EL (cell line): Measurements from ENCODE around the gene CSGALNACT2.
"Not testable (repeated sequence)": the region's sequence is repeated elsewhere in the genome, so short reads cannot be mapped to it uniquely, and the experiment has no call there.

Source experiments
- DNase-seq: peaks from one replicate; pipeline ENCODE4 v3.0.0-alpha.2; 2016

CSGALNACT2 gene

DNA sequence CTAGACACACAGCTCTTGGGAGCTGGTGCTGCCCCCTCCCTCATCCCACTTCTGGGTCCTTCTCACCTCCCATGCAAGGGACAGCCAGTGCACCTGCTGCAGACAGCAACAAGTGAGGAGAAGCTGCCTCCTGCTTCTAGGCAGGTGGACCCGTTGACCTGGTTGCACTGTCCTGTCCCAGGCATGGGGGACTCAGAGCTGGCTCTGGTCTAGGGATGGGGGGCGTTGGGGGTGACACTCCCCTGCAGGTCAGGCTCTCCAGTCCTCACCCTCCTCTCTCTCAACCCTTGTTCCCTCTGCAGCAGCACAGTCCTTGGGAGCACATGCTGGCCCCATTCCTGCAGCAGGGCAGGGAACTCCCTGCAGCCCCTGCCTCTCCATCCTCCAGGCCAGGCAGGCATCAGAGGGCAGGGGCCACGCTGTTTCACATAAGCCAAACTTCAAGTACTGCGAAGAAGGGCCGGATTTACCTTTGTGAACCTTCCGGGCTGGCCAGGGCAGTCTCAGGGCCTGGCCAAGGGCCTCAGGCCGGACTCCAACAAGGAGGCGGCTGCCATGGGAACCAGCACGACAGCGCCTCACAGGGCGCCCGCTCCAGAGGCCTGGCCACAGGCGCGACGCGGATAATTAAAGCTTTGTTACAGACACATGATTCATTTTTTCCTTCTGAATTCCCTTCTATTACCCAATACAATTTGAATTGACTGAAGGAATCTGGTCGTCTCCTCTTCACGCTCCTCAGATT is 80.1 kb downstream of the CSGALNACT2 start:
- no peak for DNase-seq

DNA sequence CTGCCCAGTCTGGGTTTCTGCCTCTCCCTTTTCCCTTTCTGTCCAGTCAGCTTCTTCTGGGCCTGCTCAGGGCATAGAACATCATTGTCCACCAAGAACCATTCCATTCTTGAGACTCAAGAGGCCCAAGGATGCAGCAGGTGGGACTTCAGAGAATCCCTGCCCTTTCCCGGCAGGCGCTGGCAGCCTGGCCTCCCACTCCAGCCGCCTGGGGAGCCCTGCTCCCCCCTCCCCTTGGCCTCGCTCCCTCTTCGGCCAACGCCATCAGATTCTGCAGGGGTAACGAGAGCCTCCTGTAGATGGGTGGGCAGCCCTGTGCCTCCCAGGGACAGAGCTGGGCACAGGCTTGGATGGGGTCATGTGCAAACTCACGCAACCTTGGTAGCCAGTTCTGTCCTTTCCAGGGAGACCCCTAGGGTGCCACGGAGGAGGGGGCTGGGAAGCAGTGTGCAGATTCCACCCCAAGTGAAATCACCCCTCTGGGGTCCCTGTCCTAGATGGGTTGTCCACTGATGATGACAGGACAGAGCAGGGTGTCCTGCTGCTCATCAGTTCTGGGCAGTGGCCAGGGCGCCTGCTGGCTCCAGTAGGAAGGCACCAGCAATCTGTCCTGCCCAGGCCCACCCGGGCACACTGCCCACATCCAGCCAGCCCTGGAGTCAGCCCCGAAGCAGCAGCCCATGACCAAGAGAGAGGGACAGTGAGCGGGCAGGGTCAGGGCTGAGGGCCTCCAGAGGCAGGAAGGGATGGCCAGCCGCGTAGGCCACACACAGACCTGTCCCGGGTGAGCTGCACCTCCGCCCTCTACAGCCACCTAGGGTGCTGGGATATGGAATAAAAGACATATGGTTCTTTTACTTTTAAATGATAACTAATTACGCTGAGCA is 80.9 kb downstream of the CSGALNACT2 start:
- no peak for DNase-seq

DNA sequence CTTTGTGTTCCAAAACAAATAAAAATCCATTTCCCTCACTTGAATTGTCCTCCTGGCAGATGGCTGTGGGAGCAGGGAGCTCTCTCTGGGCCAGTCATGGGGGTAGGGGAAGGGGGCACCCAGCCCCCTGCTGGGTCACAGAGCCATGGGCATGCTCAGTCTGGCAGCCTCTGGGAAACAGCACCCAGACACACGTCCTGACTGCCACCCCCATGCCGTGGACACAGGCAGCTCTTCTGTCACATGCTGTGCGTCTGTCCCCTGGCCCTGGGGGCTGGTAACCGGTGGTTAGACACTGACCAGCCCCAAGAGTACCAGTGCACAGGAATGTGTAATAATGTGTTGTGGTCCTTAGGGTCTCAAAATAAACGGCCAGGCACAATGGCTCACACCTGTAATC is 81.6 kb downstream of the CSGALNACT2 start:
- DNase-seq, result no peak

DNA sequence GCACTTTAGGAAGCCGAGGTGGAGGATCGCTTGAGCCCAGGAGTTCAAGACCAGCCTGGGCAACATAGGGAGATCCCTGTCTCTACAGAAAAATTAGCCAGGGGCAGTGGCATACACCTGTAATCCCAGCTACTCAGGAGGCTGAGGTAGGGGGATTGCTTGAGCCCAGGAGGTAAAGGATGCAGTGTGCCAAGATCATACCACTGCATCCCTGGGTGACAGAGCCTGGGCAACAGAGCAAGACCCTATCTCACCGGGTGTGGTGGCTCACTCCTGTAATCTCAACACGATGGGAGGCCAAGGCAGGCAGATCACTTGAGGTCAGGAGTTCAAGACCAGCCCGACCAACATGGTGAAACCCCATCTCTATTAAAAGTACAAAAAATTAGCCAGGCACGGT is 82.0 kb downstream of the CSGALNACT2 start:
- not testable (repeated sequence) for DNase-seq

DNA sequence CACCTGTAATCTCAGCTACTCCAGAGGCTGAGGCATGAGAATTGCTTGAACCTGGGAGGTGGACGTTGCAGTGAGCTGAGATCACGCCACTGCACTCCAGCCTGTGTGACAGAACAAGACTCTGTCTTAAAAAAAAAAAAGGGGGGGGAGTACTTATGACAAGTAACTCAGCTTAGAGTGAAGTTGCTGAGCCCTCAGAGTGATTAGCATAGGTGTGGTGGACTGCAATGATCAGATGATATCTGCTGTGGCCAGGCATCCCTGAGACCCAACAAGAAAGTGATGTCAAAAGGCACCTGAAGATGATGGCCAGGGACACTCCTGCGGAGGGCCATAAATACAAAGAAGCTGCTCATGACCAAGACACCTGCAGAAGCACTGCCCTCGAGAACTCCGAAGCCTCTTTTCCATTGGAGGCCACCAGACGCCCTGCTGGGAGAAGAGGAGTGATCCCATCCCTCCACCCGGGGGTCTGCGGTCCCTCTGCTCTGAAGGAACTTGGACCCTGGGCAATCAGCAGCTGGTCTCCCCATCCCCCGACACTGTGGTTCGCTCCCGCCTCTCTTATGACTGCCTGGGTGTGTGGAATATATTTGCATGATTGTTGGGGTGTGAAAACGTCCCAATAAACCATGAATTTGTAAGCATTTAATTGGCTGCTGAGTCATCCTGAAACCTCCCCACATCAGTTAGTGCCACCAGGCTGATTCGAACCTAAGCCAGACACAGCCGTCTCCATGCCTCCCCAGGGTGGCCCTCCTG is 82.6 kb downstream of the CSGALNACT2 start:
- no peak for DNase-seq

DNA sequence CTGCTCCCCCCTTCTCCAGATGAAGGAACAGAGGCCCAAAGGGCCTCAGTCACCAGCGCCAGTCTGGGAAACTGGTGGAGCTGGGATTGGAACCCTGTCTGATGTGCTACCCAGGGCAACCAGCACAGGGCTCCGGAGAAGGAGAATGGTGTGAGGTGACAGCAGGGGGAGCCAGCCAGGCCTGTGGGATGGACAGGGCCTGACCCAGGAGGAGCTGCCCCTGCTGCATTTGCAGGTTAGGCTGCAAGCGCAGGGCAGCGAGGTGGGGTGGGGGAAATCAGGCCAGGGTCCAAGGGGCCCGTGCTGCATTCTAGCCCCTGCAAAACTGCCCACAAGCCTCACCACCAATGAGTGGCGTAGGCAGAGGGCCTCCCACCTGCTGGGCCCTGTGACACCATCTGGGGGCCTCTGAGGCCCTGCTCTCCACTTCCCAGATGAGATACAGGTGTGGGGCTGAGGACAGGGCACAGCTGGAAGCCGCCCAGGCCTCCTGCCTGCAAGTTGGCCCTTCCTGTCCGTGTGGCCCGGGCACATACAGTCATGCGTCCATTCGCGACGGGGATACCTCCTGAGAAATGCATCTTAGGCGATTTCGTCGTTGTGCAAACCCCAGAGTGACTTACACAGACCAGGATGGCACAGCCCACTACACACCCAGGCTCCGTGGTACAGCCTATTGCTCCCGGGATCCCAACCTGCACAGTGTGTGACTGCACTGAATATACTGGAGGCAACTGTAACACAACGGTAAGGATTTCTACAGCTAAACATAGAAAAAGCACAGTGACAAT is 83.4 kb downstream of the CSGALNACT2 start:
- DNase-seq, result no peak

DNA sequence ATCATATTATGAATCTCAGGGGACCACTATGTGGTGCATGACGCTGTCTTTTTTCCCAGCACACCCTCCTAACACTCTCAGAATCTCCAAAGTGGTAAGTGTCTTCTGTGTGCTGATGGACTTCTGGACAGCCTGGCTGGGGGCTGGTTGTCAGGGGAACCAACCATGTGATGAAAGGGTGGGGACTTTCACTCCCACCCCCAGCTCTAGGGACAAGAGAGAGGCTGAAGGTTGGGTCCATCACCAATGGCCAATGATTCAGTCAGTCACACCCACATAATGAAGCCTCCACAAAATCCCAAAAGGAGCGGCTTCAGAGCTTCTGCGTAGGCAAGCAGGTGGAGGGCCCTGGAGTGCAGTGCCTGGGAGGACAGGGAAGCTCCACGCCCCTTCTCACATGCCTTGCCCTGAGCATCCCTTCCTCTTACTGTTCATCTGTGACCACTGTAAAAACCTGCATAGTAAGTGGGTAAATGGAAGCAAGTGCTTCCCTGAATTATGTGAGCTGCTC is 84.0 kb downstream of the CSGALNACT2 start:
- no peak for DNase-seq

DNA sequence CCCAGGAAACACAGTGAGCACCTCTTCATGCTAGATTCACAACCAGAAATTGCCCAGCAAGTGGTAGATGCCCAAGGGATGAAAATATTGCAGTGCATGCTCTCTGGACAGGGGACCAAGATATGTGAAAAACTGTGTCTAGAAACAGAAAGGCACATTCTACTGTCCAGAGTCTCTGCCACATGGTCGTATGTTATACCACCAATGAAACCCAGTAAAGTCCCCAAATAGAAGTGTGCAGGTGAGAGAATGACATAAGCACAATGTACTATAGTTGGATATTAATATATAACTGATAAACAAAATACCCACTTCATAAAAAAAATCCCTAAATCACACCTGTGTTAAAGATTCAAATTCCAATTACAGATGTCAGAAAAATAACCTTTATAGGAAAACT is 84.8 kb downstream of the CSGALNACT2 start:
- DNase-seq, result no peak

DNA sequence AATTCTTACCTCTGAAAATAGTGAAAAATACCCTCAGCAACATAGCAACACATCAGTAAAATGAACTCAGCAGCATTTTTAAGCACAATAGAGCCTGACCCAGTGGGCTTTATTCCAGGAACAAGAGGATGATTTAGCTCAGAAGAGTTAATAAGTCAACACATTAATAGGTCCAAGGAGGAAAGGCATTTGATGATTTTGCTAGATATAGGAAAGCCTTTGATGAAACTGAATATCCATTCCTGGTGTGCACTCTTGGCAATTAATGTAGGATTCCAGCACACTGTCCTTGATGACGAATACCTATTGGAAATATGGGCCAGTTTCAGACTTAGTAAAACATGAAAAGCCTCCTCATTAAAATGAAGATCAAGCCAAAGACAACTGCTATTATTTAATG is 86.1 kb downstream of the CSGALNACT2 start:
- no peak for DNase-seq

DNA sequence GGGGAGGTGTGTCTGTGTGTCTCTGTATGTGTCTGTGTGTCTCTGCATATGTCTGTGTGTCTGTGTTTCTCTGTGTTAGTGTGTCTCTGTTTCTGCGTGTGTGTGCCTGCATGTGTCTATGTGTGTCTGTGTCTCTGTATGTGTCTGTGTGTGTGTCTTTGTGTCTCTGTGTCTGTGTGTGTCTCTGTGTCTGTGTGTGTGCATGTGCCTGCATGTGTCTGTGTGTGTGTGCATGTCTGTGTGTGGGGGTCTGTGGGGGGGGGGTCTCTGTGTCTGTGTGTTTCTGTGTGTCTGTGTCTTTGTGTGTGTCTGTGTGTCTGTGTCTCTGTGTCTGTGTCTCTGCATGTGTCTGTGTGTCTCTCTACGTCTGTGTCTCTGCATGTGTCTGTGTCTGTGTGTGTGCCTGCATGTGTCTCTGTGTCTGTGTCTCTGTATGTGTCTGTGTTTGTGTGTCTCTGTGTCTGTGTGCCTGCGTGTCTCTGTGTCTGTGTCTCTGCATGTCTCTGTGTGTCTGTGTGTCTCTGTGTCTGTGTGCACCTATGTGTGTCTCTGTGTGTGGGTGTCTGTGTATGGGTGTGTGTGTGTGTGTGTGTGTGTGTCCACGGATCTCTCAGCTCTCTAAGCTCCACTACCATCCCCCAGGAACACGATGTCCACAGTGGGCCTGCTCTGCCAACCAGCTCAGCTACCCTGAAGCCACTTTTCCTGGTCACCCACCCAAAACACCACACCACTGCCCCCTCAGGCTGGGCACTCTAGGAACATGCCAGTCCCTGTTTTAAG is 87.0 kb downstream of the CSGALNACT2 start:
- DNase-seq, result no peak

DNA sequence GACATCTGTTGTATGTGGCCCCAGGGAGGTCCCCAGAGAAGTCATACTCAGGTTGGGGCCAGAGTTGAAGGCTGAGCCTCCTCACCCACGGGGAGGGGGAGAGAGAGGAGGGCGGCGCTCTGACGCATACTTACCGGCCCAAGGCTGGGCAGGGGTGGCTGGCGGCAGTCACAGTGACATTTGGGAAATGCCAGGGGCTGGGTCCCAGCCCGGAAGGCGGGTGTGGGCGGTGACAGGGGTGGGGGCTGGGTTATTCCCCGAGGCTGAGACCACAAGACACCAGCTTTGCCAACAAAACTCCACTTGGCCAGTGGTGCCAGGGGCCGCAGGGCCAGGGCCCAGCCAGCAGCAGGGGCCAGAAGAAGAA is 87.5 kb downstream of the CSGALNACT2 start:
- DNase-seq, result no peak

DNA sequence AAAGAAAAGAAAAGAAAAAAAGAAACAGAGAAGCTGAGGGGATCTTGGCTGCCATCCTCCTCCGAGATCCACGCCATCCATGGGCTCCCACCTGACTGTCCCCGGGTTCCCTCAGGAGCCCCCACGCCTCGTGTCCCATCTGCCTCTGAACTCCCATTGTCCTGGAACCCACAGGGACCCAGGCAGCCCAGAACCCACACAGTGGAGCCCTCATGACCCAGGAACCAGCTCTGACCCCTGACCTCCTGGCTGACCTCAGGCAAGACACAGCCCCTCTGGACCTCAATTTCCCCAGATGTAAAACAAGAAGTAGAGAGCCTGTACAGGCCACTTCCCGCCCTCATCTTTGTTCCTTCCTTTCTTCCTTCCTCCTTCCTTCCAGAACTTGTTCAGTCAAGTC is 88.2 kb downstream of the CSGALNACT2 start:
- no peak for DNase-seq

DNA sequence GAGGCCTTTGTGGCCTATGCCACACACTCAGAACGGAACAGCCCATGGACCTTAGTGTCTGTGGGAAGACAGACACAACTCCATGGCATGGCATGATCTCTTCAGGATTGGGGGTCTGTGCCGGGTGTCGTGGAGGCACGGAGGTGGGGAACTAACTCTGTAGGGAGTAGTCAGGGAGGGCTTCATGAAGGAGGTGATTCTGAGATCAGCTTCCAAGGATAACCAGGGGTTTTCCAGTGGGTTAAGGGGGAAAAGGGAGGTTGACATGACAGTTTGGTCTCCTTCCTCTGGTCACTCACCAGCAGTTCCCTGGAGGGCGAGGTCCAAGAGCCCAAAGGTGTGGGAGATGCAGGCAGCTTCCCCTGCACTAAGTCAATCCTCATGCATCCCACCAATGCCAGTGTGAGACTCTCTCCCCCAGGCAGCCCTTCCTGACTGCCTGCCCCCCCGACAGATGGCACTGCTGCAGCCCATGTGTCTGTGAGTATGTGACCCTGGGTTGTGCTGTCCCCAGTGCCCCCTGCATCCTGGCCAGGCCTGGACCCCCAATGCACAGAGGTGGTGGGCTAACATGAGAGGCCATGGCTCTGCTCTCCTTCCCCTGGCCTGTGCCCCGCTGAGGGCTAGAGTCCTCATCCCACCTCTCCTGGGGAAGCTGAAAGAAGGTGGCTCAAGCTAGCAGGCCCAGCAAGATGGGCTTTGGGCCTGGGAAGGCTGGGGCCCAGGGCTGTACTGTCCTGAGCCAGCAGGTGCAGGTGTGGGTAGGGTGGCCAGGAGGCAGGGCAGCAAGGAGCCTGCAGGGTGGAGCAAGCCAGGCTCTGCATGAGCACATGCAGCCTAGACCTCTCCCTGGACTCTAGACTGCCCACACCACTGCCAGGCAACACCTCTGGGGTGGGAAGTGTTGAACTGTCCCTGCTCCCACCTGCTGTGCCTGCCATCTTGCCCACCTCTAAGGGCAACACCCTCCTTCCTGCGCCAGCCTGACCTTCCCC is 88.9 kb downstream of the CSGALNACT2 start:
- DNase-seq, result no peak

DNA sequence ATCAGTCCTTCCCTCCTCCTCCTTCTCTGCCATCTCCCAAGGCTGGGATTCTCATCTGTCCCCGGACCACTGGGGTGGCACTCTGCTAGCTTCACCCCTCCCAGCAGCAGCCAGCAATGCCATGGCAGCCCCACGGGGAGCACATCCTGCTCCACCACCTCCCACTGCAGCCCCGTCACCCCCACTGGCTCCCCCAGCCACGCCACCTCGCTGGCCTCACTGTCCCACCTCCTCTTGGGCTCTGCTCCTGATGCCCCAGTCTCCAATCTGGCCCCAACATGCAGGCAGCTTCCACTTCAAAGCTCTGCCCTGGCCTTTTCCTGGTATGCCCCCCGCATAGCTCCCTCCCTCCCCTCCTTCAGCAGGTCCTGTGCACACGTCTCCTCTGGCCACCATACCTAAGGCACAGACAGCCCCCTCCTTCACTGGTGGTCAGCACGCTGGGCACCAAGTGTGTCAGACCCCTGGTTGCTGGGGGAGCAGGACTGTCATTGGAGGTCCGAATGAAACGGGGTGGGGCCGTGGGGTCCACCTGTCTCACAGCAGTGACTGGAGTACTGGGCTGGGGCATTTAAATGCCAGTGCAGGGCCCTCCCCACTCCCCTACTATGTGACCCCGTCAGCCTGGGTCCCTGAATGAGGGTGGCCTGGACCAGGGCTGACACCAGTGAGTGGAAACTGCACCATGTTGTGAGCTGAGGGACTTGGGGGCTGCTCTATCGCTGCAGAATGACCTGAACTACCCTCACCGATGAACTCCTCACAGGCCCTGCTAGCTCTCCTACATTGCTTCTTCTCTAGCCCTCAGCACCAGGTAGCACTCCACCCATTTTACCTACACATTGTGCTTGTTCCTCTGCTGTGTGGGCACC is 89.9 kb downstream of the CSGALNACT2 start:
- no peak for DNase-seq

DNA sequence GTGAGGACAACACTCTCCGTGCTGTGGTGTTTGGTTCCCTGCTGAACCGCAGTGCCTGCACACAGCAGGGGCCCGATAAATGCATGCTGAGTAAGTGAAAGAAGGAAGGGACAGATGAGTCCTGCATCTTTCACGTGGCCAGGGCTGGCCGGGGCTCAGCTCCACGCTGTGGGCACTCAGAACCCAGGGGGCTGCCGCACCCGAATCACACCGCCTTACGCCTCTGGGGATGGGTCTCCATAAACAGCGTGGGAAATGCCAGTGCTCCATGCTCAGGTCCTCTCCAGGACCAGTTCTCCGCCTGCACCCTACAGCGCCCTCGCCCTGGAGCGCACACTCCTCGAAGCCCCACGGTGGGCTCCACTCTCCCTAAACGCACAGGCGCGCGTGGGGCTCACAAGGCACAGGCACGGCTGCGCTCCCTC is 90.5 kb downstream of the CSGALNACT2 start:
- no peak for DNase-seq

DNA sequence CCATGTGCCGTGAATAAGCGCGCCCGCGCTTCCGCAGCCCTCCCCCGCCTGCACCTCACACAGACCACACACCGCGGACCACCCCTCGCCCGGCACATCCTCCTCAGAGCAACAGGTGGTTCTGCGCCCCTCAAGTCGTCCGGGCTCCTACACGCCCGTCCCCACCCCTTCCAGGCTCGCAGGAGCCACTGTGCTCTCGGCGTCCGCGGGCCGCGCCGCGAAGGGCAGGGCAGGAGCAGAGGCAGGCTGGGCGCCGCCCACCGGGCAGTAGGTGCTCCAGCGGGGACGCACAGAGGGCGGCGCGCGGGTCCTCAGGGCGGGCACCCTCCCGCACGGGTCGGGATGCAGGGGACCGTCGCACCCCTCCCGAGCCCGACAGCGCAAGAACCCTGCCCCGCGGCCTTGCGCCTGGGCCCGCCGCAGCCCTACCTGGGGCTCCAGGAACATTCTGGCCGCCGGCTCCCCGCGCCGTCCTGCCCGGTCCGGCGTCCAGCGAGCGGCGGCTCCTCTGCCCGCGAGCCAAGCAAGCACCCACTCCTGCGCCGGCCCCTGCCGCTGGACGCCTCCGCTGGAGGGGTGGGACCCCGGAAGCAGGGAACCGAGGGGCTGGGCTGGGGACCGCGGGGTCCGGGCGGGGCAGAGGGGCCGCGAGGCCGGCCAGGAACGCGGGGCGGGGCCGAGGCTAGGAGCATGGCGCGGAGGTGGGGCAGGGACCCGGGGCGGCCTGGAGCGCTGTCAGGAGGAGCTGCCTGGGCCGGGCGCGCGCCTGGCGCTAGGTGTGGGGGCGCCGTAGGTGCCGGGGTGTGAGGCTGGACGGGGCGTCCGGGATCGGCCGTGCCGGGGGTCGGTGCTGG is 91.2 kb downstream of the CSGALNACT2 start:
- no peak for DNase-seq

DNA sequence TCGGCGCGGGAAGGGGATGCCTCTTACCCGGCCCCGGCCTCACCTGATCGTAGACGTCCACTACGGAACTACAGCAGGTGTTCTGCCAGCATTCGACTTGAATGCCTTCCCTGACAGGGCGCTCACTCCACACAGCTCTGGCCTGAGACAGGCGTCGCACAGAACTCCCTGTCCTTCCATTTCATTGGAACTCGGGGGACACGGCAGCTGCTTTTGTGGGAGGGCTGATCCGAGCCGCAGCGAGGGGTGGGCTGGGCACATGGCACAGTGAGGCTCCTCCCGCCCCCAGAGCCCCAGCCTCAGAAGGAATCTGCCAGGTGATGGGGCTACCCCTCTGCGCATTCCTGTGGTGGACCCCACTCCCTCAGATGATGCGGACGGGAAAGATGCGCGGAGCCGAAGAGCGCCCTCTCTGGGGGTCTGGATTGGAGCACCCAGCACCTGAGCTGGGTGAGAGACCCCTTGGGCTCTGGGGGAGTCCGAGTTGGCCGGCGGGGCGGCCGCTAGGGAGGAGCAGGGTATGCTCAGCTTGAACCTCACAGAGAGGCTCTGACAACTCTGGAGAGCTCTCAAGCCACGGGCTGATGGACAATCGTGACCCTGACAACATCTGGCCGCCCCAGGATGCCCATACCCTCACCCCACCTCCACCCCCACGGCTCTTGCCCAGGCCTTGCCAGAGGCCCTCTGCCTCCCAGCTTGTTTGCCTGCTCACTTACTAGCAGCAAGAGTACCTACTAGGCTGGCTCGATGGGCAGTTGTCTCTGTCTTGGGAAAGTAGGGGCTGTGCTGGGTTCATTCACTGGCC is 92.1 kb downstream of the CSGALNACT2 start:
- DNase-seq, result no peak
